SK-N-SH (cell line): ENCODE measurements around the gene RGS4.

Source experiments
- CHD2 ChIP-seq: fragments of 150-350 bp; IDR thresholded peaks from 2 replicates; pipeline ENCODE4 v1.6.1; 2018; ENCODE audit warnings: low read length; ENCODE audit not compliant: partially characterized antibody
- ELF1 ChIP-seq: IDR thresholded peaks from 2 replicates; pipeline ENCODE4 v1.4.0; 2012
- EZH2phosphoT487 ChIP-seq: fragments of 200-600 bp; sonication (generic); IDR thresholded peaks from 2 replicates; pipeline ENCODE4 v1.6.1; 2017; ENCODE audit warnings: low read depth, mixed run types, mild to moderate bottlenecking, antibody characterized with exemption, moderate library complexity, borderline replicate concordance
- GABPA ChIP-seq: IDR thresholded peaks from 2 replicates; pipeline ENCODE4 v1.4.0; 2012; ENCODE audit warnings: low read depth, mild to moderate bottlenecking
- JUND ChIP-seq: IDR thresholded peaks from 2 replicates; pipeline ENCODE4 v1.4.0; 2012
- MXI1 ChIP-seq: IDR thresholded peaks from 2 replicates; pipeline ENCODE4 v1.6.1; 2012; ENCODE audit warnings: mild to moderate bottlenecking, low read depth, low read length, improper control_type of control experiment
- POLR2AphosphoS5 ChIP-seq: IDR thresholded peaks from 2 replicates; pipeline ENCODE4 v1.6.1; 2012; ENCODE audit warnings: low read depth, low read length
- RCOR1 ChIP-seq: fragments of 150-350 bp; IDR thresholded peaks from 2 replicates; pipeline ENCODE4 v1.6.1; 2017; ENCODE audit warnings: antibody characterized with exemption, low read length
- RFX5 ChIP-seq: IDR thresholded peaks from 2 replicates; pipeline ENCODE4 v1.6.1; 2012; ENCODE audit warnings: mild to moderate bottlenecking, improper control_type of control experiment, low read length
- SMC3 ChIP-seq: IDR thresholded peaks from 2 replicates; pipeline ENCODE4 v1.6.1; 2012; ENCODE audit warnings: low read depth, low read length, improper control_type of control experiment
- TF ChIP-seq, protein P1 (sequence below): fragments of 200-600 bp; sonication (generic); IDR thresholded peaks from 2 replicates; pipeline ENCODE4 v1.6.1; 2017; ENCODE audit warnings: antibody characterized with exemption, mild to moderate bottlenecking, moderate library complexity

DNA sequence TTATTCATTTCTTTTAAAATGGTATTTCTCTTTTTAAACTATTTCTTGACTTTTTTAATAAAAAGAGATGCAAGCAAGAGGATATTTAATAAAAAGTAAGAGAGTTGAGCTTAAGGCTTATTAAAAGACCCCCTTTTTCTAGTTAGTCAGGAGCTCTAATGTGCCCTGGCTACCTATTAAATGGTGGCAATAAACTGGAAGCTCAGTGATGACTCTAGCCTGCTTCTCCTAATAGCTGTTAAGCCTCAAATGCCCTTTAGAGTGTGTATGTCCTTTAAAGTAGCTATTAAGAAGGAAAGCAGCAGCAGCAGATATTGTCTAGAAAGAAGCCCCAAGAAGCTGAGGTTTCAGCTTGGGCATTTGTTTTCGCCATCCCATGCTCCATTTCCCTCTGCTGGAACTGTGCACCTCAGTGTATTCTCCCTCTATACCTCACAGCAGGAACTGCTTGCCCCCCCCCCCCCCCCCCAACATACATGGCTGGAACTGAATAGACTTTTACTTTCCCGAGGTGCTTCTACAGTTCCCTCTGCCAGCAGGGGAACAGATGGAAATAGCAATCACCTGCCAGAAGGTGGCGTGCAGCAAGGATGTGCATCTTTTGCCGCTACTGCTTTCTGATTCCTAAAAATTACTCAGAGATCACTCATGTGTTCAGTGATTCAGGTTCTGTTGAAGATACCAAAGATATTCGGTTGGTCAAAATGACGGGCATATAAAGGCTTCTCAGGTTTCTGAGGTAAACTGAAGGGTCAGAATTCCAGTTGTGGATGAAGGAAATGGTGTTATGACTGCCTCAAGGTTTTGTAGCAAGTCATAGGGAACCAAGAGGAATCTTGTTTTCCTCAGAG, 2.5 kb downstream of the RGS4 start:
- TF ChIP-seq CHD2 (no peak), JUND (peak; percentile 37; the same call in 1 of the 2 replicates), RCOR1 (no peak), GABPA (no peak), RFX5 (no peak), POLR2AphosphoS5 (peak; percentile 18; the same call in 1 of the 2 replicates), SMC3 (peak; percentile 88), MXI1 (peak; percentile 57; the same call in 1 of the 2 replicates), EZH2phosphoT487 (no peak), ELF1 (no peak)
- TF ChIP-seq, protein P1, sequence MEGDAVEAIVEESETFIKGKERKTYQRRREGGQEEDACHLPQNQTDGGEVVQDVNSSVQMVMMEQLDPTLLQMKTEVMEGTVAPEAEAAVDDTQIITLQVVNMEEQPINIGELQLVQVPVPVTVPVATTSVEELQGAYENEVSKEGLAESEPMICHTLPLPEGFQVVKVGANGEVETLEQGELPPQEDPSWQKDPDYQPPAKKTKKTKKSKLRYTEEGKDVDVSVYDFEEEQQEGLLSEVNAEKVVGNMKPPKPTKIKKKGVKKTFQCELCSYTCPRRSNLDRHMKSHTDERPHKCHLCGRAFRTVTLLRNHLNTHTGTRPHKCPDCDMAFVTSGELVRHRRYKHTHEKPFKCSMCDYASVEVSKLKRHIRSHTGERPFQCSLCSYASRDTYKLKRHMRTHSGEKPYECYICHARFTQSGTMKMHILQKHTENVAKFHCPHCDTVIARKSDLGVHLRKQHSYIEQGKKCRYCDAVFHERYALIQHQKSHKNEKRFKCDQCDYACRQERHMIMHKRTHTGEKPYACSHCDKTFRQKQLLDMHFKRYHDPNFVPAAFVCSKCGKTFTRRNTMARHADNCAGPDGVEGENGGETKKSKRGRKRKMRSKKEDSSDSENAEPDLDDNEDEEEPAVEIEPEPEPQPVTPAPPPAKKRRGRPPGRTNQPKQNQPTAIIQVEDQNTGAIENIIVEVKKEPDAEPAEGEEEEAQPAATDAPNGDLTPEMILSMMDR = peak; percentile 74
